Transverse colon (tissue), 4 donors: ENCODE data around the gene LTB. TPM values are rescaled to one million over a fixed set of nuclear protein-coding genes. Genes with fewer than 3 reads are reported as not detected.

Experiments
- DNase-seq: peaks from one replicate; pipeline ENCODE4 v3.0.0-alpha.2; 2019
- H3K27ac ChIP-seq, 4 donors: fragments of 200-600 bp; sonication (generic); 2 replicates each; pipeline ENCODE4 v1.5.1; 2016 to 2018; ENCODE audit warnings: inconsistent platforms in 4 of 4
- H3K27me3 ChIP-seq: fragments of 200-600 bp; sonication (generic); 2 replicates; pipeline ENCODE4 v1.5.1; 2017; ENCODE audit warnings: inconsistent platforms
- H3K36me3 ChIP-seq, 4 donors: fragments of 200-600 bp; sonication (generic); 2 replicates each; pipeline ENCODE4 v1.5.1; 2017 to 2019; ENCODE audit warnings: inconsistent platforms in 4 of 4
- H3K4me1 ChIP-seq, 4 donors: fragments of 200-600 bp; sonication (generic); 2 replicates each; pipeline ENCODE4 v1.5.1; 2017 to 2020; ENCODE audit warnings: inconsistent platforms in 4 of 4
- H3K4me3 ChIP-seq, 4 donors: fragments of 200-600 bp; sonication (generic); 1 replicate in 1 of 4; 2 replicates in 3 of 4; pipeline versions ENCODE4 v1.5.1 to v1.6.1; 2017 to 2019; ENCODE audit warnings: inconsistent platforms in 4 of 4
- H3K9me3 ChIP-seq, 2 donors: fragments of 200-600 bp; sonication (generic); 2 replicates each; pipeline ENCODE4 v1.5.1; 2017 to 2019; ENCODE audit warnings: inconsistent platforms in 2 of 2
- EP300 ChIP-seq: sonication (generic); formaldehyde crosslinking; IDR thresholded peaks from one replicate; pipeline ENCODE4 v1.6.1; 2017; ENCODE audit warnings: antibody characterized with exemption, low read depth
- POLR2A ChIP-seq: fragments of 450-650 bp; IDR thresholded peaks from one replicate; pipeline ENCODE4 v1.6.1; 2016; ENCODE audit warnings: antibody characterized with exemption, mild to moderate bottlenecking, moderate library complexity
- POLR2AphosphoS5 ChIP-seq, 3 donors: sonication (generic); formaldehyde crosslinking; IDR thresholded peaks; one replicate each; pipeline ENCODE4 v1.6.1; 2016; ENCODE audit warnings: antibody characterized with exemption in 3 of 3
- WGBS, 2 donors: methylation state at CpG; one replicate each; pipeline ENCODE4 v1.1.5; 2018; ENCODE audit warnings: low coverage in 1 of 2; 5-methylcytosine and 5-hydroxymethylcytosine counted together
- in situ Hi-C, 4 donors: fragments of 200-750 bp; cut with MboI; loops; one replicate each; pipeline versions ENCODE4 v1.15.0 to v1.15.1; 2017; ENCODE audit warnings: low sequenced_read_pairs in 3 of 4, low pct_ligation_motif_present in 1 of 4, low pct_unique_long_range_greater_than_20kb in 1 of 4
- intact Hi-C: fragments of 100-400 bp; cut with DNase I; formaldehyde crosslinking; loops from one replicate; pipeline ENCODE4 v1.15.1; 2023; ENCODE audit warnings: low total_unique reads
- total RNA-seq, 4 donors: library from RNA; depleted of rRNA; stranded (reverse); fragments of >200 nt; gene quantifications; one replicate each; pipeline ENCODE4 v1.1.0, GENCODE V29; 2016
- TF ChIP-seq, protein P1 (sequence below), 5 experiments: fragments of 200-600 bp in 3 of 5; fragments of 450-650 bp in 2 of 5; sonication (generic) in 3 of 5; IDR thresholded peaks; 1 replicate in 2 of 5; 2 replicates in 3 of 5; pipeline ENCODE4 v1.5.1; 2016 to 2017; ENCODE audit warnings: antibody characterized with exemption in 5 of 5, inconsistent platforms in 3 of 5, mild to moderate bottlenecking in 2 of 5, moderate library complexity in 1 of 5

Gene LTB, protein sequence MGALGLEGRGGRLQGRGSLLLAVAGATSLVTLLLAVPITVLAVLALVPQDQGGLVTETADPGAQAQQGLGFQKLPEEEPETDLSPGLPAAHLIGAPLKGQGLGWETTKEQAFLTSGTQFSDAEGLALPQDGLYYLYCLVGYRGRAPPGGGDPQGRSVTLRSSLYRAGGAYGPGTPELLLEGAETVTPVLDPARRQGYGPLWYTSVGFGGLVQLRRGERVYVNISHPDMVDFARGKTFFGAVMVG
- total RNA-seq: 10 to 100 TPM in 1 of 4 donors, 1 to 10 TPM in 1, not detected in 2; 7.6 to 34.8 TPM

DNA sequence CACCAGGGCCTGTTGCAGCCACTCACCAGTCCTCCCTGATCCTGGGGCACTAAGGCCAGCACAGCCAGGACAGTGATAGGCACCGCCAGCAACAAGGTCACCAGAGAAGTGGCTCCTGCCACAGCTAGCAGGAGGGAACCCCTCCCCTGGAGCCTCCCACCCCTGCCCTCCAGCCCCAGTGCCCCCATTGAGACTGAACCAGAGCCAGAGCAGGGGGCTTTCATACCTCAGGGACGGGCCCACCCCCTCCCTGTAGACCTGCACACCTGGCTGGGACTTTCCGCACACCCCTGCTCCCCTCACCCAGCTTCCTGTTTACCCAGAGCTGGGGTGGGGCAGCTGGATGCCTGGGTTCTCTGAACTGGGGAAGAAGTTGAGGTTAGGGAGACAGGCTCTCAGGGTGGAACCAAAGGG is at the start of gene LTB:
Gene LTB, minus strand, starts transcription at position 195 of the 414 bp plus-strand sequence. Its CDS starts 7 bp downstream, at position 188.
- peaks cover 6 to 38% (median 7%) of the 10 kb centered on the region in 4 donors for H3K4me1 ChIP-seq
- peak within 1 kb of the TSS; percentile 52 to 96 (median 75) for H3K4me3 ChIP-seq
- in situ Hi-C loops: no loop called here
- no peaks in the 10 kb centered on the region for H3K9me3 ChIP-seq
- intact Hi-C loops: loop anchor here (5.0 kb wide), 1 partner anchor 35 kb away; the partner anchor contains the start of genes ATP6V1G2 and NFKBIL1
- no peaks in the 10 kb centered on the region for H3K36me3 ChIP-seq
- peak within 1 kb of the TSS; percentile 79 to 91 (median 86) for H3K27ac ChIP-seq
- peak; percentile 41 for DNase-seq
- TF ChIP-seq, protein P1, sequence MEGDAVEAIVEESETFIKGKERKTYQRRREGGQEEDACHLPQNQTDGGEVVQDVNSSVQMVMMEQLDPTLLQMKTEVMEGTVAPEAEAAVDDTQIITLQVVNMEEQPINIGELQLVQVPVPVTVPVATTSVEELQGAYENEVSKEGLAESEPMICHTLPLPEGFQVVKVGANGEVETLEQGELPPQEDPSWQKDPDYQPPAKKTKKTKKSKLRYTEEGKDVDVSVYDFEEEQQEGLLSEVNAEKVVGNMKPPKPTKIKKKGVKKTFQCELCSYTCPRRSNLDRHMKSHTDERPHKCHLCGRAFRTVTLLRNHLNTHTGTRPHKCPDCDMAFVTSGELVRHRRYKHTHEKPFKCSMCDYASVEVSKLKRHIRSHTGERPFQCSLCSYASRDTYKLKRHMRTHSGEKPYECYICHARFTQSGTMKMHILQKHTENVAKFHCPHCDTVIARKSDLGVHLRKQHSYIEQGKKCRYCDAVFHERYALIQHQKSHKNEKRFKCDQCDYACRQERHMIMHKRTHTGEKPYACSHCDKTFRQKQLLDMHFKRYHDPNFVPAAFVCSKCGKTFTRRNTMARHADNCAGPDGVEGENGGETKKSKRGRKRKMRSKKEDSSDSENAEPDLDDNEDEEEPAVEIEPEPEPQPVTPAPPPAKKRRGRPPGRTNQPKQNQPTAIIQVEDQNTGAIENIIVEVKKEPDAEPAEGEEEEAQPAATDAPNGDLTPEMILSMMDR (IDR thresholded peaks at IDR 0.05): no peak
- TF ChIP-seq POLR2A: no peak
- H3K27me3 ChIP-seq: peaks cover 7% of the 10 kb centered on the region
- WGBS, 2 donors: 56% methylated on average over 3 of the region's 3 CpGs; no CpG with 5 or more reads in 1 of the 2 donors

DNA sequence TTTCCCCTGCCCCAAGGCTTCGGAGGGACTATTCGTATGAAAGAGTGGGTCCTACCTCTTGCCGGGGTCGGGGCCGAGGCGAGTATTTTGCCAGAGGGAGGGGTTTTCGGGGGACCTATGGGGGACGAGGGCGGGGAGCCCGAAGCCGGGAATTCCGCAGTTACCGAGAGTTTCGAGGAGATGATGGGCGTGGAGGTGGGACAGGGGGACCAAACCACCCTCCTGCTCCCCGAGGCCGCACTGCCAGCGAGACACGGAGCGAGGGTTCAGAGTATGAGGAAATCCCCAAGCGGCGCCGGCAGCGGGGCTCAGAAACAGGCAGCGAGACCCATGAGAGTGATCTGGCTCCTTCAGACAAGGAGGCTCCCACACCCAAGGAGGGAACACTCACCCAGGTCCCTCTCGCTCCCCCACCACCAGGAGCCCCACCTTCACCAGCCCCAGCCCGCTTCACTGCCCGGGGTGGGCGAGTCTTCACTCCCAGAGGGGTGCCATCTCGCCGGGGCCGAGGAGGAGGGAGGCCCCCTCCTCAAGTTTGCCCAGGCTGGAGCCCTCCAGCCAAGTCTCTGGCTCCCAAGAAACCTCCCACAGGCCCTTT is 49.6 kb upstream of the LTB start:
- H3K4me3 ChIP-seq: no peak overlapping the region
- intact Hi-C loops: no loop called here
- no peak overlapping the region for H3K27ac ChIP-seq
- in situ Hi-C loops: no loop called here
- H3K27me3 ChIP-seq: no peaks in the 10 kb centered on the region
- peaks cover 0 to 86% (median 45%) of the 10 kb centered on the region in 4 donors for H3K36me3 ChIP-seq
- WGBS, 2 donors: 92% methylated on average over 32 of the region's 32 CpGs; no CpG with 5 or more reads in 1 of the 2 donors
- TF ChIP-seq EP300 (no peak), POLR2A (no peak), POLR2AphosphoS5 (IDR thresholded peaks at IDR 0.05) (peak in 1 of 3 donors; percentile 41)
- TF ChIP-seq, protein P1 (IDR thresholded peaks at IDR 0.05): no peak
- H3K4me1 ChIP-seq: no peaks in the 10 kb centered on the region
- no peaks in the 10 kb centered on the region for H3K9me3 ChIP-seq
- DNase-seq: no peak

DNA sequence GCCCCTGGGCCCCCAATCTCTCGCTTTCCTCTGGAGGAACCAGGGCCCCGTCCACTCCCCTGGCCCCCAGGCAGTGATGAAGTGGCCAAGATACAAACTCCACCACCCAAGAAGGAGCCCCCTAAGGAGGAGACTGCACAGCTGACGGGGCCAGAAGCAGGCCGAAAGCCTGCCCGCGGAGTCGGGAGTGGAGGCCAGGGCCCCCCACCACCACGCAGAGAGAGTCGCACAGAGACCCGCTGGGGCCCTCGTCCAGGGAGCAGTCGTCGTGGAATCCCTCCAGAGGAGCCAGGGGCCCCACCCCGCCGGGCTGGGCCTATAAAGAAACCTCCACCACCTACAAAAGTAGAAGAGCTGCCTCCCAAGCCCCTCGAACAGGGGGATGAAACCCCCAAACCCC is 49.0 kb upstream of the LTB start:
- TF ChIP-seq, protein P1 (IDR thresholded peaks at IDR 0.05): no peak
- no peak for TF ChIP-seq POLR2A
- no peak for TF ChIP-seq EP300
- TF ChIP-seq POLR2AphosphoS5 (IDR thresholded peaks at IDR 0.05): no peak
- peaks cover 0 to 86% (median 45%) of the 10 kb centered on the region in 4 donors for H3K36me3 ChIP-seq
- in situ Hi-C loops: no loop called here
- DNase-seq: no peak
- H3K9me3 ChIP-seq: no peaks in the 10 kb centered on the region
- 91% methylated on average over 16 of the region's 16 CpGs; no CpG with 5 or more reads in 1 of the 2 donors for WGBS, 2 donors
- H3K27me3 ChIP-seq: no peaks in the 10 kb centered on the region
- H3K4me1 ChIP-seq: no peaks in the 10 kb centered on the region
- H3K4me3 ChIP-seq: no peak overlapping the region
- no peak overlapping the region for H3K27ac ChIP-seq
- intact Hi-C loops: no loop called here

DNA sequence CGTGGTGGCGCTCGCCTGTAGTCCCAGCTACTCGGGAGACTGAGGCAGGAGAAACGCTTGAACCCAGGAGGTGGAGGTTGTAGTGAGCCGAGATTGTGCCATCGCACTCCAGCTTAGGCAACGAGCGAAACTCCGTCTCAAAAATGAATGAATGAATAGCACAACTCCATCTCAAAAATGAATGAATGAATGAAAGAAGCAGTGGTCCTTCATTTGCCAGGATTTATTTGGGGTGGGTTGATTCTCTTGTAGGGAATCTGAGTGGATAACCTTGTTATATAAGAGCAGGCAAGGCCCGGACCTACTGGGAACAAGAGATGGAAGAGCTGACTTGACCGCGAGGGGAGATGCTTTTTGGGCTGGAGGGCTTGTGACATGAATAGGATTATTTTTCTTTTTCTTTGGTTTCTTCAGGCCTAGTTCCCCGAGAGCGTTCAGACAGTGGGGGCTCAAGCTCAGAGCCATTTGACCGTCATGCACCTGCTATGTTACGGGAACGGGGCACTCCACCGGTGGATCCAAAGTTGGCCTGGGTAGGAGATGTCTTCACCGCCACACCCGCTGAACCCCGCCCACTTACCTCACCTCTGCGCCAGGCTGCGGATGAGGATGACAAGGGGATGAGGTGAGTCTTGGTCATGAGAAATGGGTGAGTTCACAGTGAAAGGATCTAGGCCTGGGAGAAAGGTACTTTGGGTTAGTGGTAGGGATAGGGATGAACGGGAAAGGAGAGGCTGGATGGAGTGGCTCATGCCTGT is 48.1 kb upstream of the LTB start:
- Histone ChIP-seq H3K36me3 (peaks cover 0 to 86% (median 45%) of the 10 kb centered on the region in 4 donors), H3K4me1 (no peaks in the 10 kb centered on the region), H3K27me3 (no peaks in the 10 kb centered on the region), H3K9me3 (no peaks in the 10 kb centered on the region), H3K27ac (no peak overlapping the region), H3K4me3 (no peak overlapping the region)
- no peak for DNase-seq
- intact Hi-C loops: no loop called here
- WGBS, 2 donors: 90 to 94% methylated on average over 14 to 25 of the region's 25 CpGs
- TF ChIP-seq EP300: no peak
- no peak for TF ChIP-seq POLR2A
- TF ChIP-seq, protein P1 (IDR thresholded peaks at IDR 0.05): no peak
- TF ChIP-seq POLR2AphosphoS5 (IDR thresholded peaks at IDR 0.05): no peak
- in situ Hi-C loops: no loop called here
